ENCODE data around the gene FCGR3B.
"Not testable (repeated sequence)": the region's sequence is repeated elsewhere in the genome, so short reads cannot be mapped to it uniquely, and the experiment has no call there.

FCGR3B gene

DNA sequence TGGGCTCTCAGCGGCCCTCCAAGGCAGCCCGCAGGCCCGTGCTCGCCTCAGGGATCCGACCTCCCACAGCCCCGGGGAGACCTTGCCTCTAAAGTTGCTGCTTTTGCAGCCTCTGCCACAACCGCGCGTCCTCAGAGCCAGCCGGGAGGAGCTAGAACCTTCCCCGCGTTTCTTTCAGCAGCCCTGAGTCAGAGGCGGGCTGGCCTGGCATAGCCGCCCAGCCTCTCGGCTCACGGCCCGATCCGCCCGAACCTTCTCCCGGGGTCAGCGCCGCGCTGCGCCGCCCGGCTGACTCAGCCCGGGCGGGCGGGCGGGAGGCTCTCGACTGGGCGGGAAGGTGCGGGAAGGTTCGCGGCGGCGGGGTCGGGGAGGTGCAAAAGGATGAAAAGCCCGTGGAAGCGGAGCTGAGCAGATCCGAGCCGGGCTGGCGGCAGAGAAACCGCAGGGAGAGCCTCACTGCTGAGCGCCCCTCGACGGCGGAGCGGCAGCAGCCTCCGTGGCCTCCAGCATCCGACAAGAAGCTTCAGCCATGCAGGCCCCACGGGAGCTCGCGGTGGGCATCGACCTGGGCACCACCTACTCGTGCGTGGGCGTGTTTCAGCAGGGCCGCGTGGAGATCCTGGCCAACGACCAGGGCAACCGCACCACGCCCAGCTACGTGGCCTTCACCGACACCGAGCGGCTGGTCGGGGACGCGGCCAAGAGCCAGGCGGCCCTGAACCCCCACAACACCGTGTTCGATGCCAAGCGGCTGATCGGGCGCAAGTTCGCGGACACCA is 25.0 kb downstream of the FCGR3B start:
- DNase-seq (ENCODE audit: low read depth, low spot score): peak; percentile 68

DNA sequence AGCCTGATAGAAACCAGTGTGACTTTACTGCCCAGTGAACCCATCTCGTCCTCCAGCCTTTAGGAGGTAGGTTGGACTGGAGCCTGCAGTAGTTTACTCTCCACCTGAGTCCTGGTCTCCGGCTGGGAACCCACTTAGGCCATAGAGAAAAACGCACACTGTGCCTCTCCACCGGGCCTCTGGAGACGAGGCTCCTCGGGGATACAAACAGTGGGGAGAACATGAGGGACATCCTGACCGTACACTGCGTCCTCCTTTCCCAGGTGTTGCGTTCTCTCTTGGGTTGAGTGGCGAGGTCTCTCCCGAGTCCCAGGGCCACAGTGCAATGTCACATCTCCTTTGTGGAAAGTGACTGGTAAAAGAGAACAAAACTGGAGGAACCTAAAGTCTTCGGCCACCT is 26.0 kb downstream of the FCGR3B start:
- not testable (repeated sequence) for DNase-seq (ENCODE audit: low read depth, low spot score)

DNA sequence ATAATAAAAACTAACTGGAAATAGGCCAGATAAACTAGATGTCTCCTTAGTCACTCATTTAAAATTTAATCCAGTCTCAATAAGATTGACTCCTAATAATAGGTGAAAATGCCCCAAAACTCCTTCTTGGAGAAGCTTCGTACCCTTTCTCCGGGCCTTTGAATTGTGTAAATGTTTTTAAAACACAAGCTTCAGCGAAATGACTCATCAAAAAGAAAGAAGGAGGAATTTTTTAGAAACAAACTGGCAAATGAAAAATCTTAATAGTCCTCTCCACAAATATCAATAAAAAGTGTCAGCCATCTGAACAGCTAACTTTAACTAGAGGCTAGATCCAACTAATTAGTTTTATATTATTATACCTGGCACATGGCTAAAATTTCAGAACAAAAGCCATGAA is 33.9 kb downstream of the FCGR3B start:
- not testable (repeated sequence) for DNase-seq (ENCODE audit: low read depth, low spot score)

DNA sequence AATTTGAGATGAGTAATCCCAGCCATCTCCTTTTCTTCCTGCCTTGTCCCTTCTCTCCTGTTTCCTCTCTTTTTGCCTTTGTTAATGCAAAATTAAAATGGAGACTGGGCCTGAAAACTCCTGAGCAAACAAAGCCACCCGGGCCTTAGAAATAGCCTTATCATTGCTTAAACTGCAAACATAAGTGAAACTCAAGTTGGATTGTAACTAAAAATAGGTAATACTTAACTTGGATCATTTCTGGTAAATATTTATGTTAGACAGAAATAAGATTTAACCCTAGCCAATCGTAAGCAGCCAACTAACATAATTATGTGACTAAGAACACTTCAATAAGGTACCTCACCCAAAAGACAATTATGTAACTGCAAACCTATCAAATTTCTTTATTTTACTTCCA is 35.4 kb downstream of the FCGR3B start:
- not testable (repeated sequence) for DNase-seq (ENCODE audit: low read depth, low spot score)

DNA sequence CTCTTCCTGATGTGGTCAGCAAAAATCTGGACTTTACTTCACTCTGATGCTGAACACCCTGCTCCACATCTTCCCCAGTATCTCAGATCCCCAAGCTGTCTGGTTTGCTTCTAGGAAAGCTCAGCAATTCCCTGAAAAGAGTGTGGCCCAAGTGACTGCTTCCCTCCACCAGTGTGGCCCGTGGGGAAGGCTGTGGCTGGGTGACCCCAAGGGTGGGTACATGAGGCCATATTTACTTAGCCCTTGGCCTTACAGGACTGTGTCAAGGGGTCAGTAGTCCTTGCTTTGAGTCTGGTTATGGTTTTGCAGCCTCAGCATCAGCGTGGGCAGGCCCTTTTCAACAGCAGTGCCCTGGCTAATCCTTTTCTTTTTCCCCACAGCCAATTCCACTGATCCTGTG is 35.8 kb downstream of the FCGR3B start:
- DNase-seq (ENCODE audit: low read depth, low spot score): not testable (repeated sequence)

DNA sequence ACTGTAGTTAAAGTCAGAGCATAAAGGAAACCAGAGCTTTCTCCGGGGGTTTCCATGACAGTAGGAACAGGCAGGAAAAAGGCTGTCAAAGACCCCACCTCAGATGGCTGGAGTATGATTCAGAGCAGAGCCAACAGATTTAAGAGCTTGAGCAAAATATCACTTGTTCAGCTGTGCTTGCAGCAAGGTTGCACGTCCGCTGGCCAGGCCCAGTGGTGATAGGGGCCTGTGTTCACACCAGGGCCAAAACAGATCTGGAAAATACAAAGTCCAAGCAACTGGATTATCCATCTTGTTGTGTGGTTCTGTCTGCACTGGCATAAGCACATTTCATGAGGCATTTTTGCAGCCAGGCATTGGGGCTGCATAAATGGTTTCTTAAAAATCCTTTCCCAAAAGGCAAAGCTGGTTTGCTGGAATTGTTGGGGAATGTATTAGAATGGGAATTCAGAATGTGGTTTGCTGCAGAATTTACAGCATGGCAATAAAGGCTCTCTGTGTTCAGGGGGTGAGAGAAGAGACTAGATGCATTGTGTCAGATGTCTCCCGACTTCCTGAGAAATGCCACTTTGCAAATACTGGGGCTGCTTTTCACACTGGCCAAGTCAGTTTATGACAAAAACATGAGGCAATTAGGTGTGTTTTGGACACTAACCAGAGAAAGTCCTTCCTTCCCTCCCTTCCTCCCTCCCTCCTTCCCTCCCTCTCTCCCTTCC is 36.5 kb downstream of the FCGR3B start:
- DNase-seq (ENCODE audit: low read depth, low spot score): not testable (repeated sequence)

DNA sequence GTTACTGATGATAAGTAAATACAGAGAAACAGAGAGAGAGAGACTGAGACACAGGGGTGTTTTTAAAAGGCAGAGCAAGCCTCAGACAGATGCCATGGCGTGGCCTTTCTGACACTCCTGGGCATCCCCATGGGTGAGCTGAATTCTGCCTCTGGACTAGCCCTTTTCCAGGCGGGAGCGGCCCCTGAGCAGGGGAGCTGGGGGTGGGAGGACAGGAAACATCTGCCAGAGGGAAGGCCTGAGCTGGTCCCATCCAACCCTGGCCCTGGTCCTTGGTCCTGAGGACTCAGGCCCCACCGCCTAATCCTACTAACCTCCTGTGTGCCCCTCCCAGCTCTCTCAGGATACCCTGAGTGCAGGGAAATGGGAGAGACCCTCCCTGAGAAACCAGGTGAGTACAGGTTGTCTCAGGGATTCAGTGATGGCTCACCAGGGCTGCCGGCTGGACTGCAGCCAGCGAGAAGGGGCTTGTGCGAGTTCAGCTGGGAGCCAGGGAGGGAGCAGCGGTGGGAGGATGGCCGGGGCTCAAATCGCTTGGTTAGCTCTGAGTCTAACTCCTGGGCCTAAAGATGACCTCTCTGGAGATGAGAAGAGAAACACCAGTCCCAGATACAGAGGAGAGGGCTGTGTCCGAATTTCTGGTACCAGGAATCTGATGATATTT is 37.8 kb downstream of the FCGR3B start:
- not testable (repeated sequence) for DNase-seq (ENCODE audit: low read depth, low spot score)

DNA sequence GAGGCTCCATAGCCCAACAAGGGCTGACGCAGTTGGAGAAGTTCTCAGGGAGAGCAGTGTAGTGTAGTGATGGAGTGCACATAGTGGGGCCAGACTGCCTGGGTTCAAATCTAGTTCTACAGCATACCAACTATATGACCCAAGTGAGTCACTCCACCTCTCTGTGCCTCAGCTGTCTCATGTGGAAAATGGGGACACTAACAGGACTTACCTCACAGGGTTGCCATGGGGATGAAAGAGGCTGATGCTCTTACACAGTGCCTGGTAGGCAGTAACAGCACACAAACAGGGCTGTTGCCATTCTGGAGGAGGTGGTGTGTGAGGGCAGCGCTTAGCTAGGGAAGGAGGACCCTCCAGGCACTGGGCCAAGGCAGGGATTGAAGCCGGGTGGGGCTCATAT is 38.4 kb downstream of the FCGR3B start:
- not testable (repeated sequence) for DNase-seq (ENCODE audit: low read depth, low spot score)

DNA sequence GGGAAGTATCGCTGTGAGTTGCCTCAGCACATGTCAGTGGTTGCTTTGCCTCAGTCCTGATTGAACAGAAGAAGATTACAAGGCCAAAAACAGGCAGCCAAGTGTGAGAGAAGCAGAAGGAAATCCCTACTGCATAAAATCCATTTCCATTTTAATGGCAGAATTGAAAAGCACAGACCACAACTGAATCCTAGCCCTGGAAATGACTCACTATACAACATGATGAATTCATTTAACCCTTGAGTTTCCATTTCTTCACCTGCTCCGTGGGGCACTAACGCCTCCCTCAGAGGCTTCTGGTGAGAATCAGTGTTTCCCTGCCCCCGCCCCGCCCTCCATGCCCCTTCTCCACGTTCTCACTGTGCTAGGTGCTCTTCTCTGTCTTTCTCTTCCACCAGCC is 41.1 kb downstream of the FCGR3B start:
- not testable (repeated sequence) for DNase-seq (ENCODE audit: low read depth, low spot score)

DNA sequence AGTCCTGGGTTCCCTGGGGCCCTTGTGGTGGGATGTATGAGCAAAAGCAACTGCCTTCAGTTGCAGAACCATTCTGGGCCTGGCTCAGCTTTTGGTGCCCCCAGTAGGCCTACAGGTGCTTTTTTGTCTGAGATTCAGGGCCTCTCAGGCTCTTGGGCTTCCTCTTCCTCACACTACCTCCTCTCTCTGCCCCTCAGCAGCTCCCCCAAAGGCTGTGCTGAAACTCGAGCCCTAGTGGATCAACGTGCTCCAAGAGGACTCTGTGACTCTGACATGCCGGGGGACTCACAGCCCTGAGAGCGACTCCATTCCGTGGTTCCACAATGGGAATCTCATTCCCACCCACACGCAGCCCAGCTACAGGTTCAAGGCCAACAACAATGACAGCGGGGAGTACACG is 41.6 kb downstream of the FCGR3B start:
- not testable (repeated sequence) for DNase-seq (ENCODE audit: low read depth, low spot score)

DNA sequence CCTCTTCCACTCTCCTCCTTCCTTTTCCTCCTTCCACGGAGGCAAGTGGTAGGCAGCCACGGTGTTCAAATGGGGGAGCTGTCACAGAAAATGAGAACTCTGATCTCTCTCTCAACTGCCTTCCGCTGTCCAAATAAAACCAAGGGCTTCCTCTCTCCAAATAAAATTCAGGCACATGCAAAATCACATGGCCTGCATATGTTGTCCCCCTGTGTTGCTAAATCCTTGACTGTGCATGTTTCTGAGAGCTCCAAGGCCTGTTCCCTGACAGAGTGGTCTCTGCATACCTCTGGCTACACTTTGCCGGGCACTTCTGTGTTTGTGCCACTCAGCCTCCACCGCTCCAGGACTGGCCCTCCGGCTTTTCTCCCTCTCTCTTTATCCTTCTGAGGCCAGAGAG is 42.4 kb downstream of the FCGR3B start:
- DNase-seq (ENCODE audit: low read depth, low spot score): not testable (repeated sequence)

DNA sequence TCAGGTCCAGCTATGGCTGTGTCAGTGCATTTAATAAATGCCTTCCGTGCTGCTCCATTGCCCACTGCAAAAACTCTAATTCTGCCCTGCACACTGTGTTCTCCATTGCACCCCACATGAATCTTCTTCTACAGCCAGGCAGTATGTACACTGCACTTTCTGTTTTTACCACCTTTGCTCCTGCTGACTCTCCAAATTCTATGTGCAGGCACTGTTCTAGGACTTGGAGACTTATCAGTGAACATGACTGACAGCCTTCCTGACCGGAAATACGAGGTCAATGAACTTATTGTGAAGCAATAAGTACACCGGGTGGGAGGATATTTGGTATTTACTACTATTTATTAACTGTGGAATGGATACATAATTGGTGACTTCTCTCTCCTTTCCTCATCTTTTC is 48.1 kb downstream of the FCGR3B start:
- not testable (repeated sequence) for DNase-seq (ENCODE audit: low read depth, low spot score)

DNA sequence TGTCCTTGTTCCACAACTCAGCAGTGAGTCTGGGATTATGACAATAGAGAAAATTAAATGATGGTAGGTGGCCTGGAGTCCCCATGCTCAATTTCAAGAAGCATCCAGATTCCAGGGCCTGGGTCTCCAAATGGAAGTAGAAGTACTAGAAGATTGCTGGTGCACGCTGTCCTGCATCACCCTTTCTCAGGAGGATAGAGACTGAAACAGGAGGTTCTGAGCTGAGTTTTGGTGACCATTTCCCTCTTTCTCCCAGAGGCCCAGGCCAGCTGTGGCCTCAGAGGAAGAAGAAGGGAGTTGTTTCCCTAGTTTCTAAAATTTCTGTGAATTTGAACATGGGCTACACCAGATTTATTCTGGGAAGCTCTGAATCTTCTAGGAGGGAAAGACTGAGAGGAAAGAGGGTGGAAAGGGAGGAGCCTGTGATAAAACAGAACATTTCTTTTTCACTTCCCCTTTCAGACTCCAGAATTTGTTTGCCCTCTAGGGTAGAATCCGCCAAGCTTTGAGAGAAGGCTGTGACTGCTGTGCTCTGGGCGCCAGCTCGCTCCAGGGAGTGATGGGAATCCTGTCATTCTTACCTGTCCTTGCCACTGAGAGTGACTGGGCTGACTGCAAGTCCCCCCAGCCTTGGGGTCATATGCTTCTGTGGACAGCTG is 50.0 kb downstream of the FCGR3B start:
- DNase-seq (ENCODE audit: low read depth, low spot score): not testable (repeated sequence)

DNA sequence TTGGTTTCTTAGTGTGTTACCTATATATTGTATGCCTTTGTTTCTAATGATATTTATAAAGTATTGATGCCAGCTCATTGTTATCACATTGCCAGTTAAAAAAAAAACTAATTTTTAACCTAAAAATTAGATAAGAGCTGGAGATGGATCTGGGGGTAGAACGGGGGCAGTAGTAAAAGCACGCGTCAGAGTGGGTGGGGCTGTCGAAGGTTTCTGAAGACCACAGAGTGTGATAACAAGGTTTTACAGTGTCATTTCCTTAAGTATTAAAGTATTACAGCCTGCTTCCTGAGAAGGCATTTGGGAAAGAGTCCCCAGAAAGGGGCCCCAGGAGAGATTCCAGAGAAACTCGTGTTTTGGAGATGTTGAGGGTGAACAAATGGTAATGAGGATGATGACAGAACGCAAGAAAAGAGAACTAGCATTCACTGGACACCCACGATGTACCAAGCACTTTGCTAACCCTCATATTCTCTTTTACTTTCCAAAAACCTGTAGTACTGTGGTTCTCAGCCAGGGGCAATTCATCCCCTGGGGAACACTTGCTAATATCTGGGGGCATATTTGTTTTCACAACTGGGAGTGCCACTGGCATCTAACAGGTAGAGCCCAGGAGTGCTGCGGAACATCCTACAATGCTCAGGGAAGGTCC is 51.0 kb downstream of the FCGR3B start:
- DNase-seq (ENCODE audit: low read depth, low spot score): not testable (repeated sequence)

DNA sequence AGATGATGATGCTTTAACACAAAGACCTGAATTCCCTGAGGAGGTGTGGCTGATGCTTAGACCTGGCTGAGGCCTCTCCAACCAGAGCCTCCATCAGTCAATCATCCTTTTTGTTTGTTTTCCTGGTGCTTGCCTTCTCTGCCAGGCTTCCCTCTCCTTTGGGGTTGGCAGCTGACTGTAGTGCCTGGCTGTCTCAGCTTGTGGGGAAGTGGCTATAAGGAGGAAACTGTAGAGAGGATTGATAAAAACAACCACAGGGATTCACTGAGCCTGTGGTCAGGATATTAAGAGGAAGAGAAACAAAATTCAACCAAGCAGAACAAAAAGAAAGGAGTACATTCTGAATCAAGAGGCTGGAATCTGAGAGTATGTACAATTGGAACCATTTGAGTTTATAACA is 54.3 kb downstream of the FCGR3B start:
- DNase-seq (ENCODE audit: low read depth, low spot score): not testable (repeated sequence)
